Ovary (tissue), 9 donors: ENCODE data around the gene NLGN1. TPM values are rescaled to one million over a fixed set of nuclear protein-coding genes. Genes with fewer than 3 reads are reported as not detected.

Source experiments
- DNase-seq, 5 donors: peaks; one replicate each; pipeline ENCODE4 v3.0.0-alpha.2; 2019 to 2020
- H3K27ac ChIP-seq, 2 donors: fragments of 200-600 bp; one replicate each; pipeline versions ENCODE4 v1.5.1 to v1.8.0; 2019 to 2022
- H3K27me3 ChIP-seq: fragments of 200-600 bp; one replicate; pipeline ENCODE4 v1.8.0; 2022
- H3K36me3 ChIP-seq: fragments of 200-600 bp; sonication (generic); one replicate; pipeline ENCODE4 v1.5.1; 2019
- H3K4me1 ChIP-seq: one replicate; pipeline ENCODE4 v1.8.1; 2013; ENCODE audit warnings: mild to moderate bottlenecking, moderate library complexity; ENCODE audit not compliant: insufficient read depth
- H3K4me3 ChIP-seq: fragments of 200-600 bp; sonication (generic); one replicate; pipeline ENCODE4 v1.5.1; 2017
- H3K9me3 ChIP-seq, 2 donors: fragments of 200-600 bp in 1 of 2; sonication (generic) in 1 of 2; one replicate each; pipeline versions ENCODE4 v1.5.1 to v1.8.1; 2013 to 2019; ENCODE audit warnings: mild to moderate bottlenecking in 1 of 2, moderate library complexity in 1 of 2
- EP300 ChIP-seq: sonication (generic); formaldehyde crosslinking; IDR thresholded peaks from one replicate; pipeline ENCODE4 v1.6.1; 2017; ENCODE audit warnings: antibody characterized with exemption
- POLR2A ChIP-seq: fragments of 450-650 bp; IDR thresholded peaks from one replicate; pipeline ENCODE4 v1.6.1; 2017; ENCODE audit warnings: antibody characterized with exemption, mild to moderate bottlenecking, moderate library complexity
- WGBS, 3 donors: extraction: QIAGEN DNeasy Blood & Tissue Kit in 1 of 3; methylation state at CpG; one replicate each; pipeline versions ENCODE4 v1.1.5 to v1.1.7; 2013 to 2017; 5-methylcytosine and 5-hydroxymethylcytosine counted together
- intact Hi-C, 4 donors: fragments of 100-400 bp; cut with DNase I; formaldehyde crosslinking; loops; one replicate each; pipeline versions ENCODE4 v1.11.0 to v1.15.1; 2022 to 2023
- polyA plus RNA-seq, 2 donors: library from polyadenylated mRNA; stranded (reverse); fragments of 200-250 nt in 1 of 2; fragments of 350-450 nt in 1 of 2; fragmentation: Illumina TruSeq in 1 of 2; extraction: RNeasy Lipid Tissue Mini Kit (QIAGEN cat#74804) in 1 of 2; gene quantifications; one replicate each; pipeline ENCODE4 v1.2.3, GENCODE V29; 2013 to 2014
- total RNA-seq, 7 donors: library from RNA; depleted of rRNA in 2 of 7; stranded (reverse); fragments of >200 nt in 2 of 7; fragmentation: NEBNext Ultra II Directional in 3 of 7; extraction: Animal tissue kit (Norgen Biotek cat#: 25700) in 3 of 7; gene quantifications; one replicate each; pipeline versions ENCODE4 v1.1.0 to v1.2.4, GENCODE V29; 2016 to 2023
- TF ChIP-seq, protein P1 (sequence below), 3 donors: fragments of 450-650 bp in 2 of 3; fragments of 200-600 bp in 1 of 3; IDR thresholded peaks; one replicate each; pipeline versions ENCODE4 v1.5.1 to v1.8.0; 2016 to 2022; ENCODE audit warnings: antibody characterized with exemption in 3 of 3, mild to moderate bottlenecking in 1 of 3
- donor health status: DM: no; HTN: no; CAD: no; lungs with moderate emphysema.
- donor health status: DM: no; HTN: no; CAD: no.
- donor health status: Bipolar disorder and iron deficiency.
- donor health status: DM: yes; HTN: yes; CAD: no.
- donor health status: DM: no; HTN: no; CAD: no.
- donor health status: DM: yes; HTN: yes; CAD: no.

NLGN1 gene
- total and polyA plus RNA-seq, 9 donors: 1.2 to 7.7 (median 4.6) TPM

DNA sequence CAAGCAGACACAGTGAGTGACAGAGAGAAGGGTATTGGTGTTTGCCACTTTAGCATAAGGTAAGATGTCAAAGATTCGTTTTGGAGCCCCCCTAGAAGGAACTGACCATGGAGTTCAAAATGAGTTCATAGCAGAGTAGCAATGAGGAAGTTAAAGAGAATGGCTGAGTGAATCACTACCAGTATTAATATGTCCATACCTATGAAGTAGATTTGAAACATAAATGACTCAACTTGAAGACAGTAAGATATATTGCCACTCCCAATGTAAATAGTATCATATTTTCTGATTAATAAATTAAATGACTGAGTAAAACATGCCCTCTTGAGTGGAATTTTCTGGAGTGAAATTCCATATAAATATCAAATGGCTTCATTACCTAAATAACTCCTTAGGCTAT is 675.1 kb downstream of the NLGN1 start:
- no peak for DNase-seq
- Histone ChIP-seq H3K4me3 (no peak overlapping the region), H3K27ac (no peak overlapping the region), H3K36me3 (no peaks in the 10 kb centered on the region), H3K9me3 (no peaks in the 10 kb centered on the region), H3K4me1 (no peaks in the 10 kb centered on the region), H3K27me3 (no peaks in the 10 kb centered on the region)
- intact Hi-C loops: no loop called here
- TF ChIP-seq, protein P1, sequence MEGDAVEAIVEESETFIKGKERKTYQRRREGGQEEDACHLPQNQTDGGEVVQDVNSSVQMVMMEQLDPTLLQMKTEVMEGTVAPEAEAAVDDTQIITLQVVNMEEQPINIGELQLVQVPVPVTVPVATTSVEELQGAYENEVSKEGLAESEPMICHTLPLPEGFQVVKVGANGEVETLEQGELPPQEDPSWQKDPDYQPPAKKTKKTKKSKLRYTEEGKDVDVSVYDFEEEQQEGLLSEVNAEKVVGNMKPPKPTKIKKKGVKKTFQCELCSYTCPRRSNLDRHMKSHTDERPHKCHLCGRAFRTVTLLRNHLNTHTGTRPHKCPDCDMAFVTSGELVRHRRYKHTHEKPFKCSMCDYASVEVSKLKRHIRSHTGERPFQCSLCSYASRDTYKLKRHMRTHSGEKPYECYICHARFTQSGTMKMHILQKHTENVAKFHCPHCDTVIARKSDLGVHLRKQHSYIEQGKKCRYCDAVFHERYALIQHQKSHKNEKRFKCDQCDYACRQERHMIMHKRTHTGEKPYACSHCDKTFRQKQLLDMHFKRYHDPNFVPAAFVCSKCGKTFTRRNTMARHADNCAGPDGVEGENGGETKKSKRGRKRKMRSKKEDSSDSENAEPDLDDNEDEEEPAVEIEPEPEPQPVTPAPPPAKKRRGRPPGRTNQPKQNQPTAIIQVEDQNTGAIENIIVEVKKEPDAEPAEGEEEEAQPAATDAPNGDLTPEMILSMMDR (IDR thresholded peaks at IDR 0.05): no peak
- TF ChIP-seq EP300 (no peak), POLR2A (no peak)
- WGBS, 3 donors: 56 to 71% (median 62%) methylated on average over 1 of the region's 1 CpG

DNA sequence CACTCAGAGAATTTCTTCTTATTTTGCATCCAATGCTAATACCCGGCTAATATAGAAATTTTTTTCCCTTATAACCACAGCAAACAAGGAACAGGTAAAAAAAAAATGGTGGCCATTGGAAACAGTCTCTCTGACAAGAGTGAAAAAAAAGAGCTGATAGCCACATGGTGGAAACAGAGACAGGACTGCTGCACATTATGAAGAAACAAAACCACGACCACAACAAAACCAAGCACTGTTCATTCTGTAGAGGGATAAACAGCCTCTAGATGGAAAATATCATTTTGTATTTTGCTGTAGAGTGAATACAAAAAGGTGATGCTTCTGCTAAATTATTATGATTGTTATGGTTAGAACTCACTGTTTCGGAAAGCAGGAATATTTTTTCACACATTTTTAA is 686.2 kb downstream of the NLGN1 start:
- H3K4me1 ChIP-seq: no peaks in the 10 kb centered on the region
- no peaks in the 10 kb centered on the region for H3K36me3 ChIP-seq
- intact Hi-C loops: no loop called here
- WGBS, 3 donors: 90 to 96% (median 95%) methylated on average over 3 of the region's 3 CpGs
- no peaks in the 10 kb centered on the region for H3K27me3 ChIP-seq
- no peak overlapping the region for H3K27ac ChIP-seq
- H3K9me3 ChIP-seq: no peaks in the 10 kb centered on the region
- H3K4me3 ChIP-seq: no peak overlapping the region
- TF ChIP-seq, protein P1 (IDR thresholded peaks at IDR 0.05): no peak
- TF ChIP-seq EP300 (no peak), POLR2A (no peak)
- DNase-seq: no peak

DNA sequence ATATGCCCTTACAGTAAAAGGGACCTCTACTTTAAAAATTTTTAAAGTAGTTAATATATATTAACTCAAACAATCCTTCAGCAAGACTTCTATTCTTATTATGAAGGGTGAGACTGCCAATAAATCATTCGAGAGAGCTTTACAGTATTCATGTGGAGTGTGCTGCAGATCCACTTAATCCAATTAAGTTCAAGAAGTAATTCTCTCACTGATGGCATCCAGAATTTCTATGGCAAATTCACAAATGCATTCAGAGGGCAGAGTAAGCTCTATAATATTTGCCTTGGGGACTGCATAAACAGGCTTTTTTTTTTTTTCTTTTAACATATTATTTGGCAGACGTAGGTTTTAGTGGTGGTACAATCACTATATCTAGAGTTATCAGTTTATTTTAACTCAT is 692.0 kb downstream of the NLGN1 start:
- H3K4me3 ChIP-seq: no peak overlapping the region
- H3K4me1 ChIP-seq: no peaks in the 10 kb centered on the region
- intact Hi-C loops: no loop called here
- H3K36me3 ChIP-seq: no peaks in the 10 kb centered on the region
- H3K27ac ChIP-seq: no peak overlapping the region
- DNase-seq: no peak
- 85 to 87% (median 86%) methylated on average over 2 of the region's 2 CpGs for WGBS, 3 donors
- no peaks in the 10 kb centered on the region for H3K9me3 ChIP-seq
- no peaks in the 10 kb centered on the region for H3K27me3 ChIP-seq
- TF ChIP-seq EP300: no peak
- TF ChIP-seq, protein P1 (IDR thresholded peaks at IDR 0.05): no peak
- TF ChIP-seq POLR2A: no peak

DNA sequence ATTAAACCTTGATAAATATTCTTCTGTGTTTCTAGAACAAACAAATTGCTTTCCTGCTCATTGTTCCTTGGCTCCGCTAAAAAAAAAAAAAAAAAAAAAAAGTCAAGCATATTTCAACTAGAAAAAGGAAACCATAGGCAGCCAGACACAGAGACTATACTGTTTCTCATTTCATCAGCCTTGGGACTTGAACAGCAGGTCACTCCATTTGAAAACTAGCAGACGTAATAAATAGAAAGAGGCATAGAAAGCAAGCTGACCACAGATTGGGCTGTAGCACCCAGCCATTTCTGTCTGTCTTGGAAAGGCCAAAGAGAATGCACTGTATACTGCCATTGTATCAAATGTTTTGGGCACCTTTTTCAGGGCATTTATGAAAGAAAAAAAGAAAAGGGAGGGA is 697.1 kb downstream of the NLGN1 start:
- Histone ChIP-seq H3K4me1 (no peaks in the 10 kb centered on the region), H3K9me3 (no peaks in the 10 kb centered on the region), H3K27me3 (no peaks in the 10 kb centered on the region), H3K4me3 (no peak overlapping the region), H3K36me3 (no peaks in the 10 kb centered on the region), H3K27ac (no peak overlapping the region)
- TF ChIP-seq, protein P1 (IDR thresholded peaks at IDR 0.05): no peak
- TF ChIP-seq EP300 (no peak), POLR2A (no peak)
- intact Hi-C loops: no loop called here
- no peak for DNase-seq
- WGBS, 3 donors: 88 to 93% (median 92%) methylated on average over 2 of the region's 2 CpGs

DNA sequence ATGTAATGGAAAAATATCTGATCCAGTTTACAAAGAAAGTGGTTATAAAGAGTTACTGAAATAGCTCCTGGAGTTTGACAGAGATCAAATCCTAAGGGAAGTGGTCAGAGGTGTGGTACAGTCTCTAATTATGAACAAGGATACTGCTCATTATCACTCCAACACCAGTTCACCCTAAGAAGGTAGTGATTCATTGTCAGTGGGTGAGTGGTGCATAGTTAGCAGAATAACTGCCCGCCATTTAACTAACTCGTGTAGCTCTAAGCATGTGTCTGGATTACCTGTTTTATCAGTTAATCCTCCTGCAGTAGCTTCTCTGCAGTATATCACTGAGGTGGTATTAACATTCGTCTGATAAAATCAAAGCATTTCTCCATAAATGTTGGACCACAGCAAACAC is 700.1 kb downstream of the NLGN1 start:
- intact Hi-C loops: no loop called here
- H3K9me3 ChIP-seq: no peaks in the 10 kb centered on the region
- H3K27me3 ChIP-seq: no peaks in the 10 kb centered on the region
- no peak overlapping the region for H3K27ac ChIP-seq
- no peak for TF ChIP-seq POLR2A
- no peak for TF ChIP-seq EP300
- TF ChIP-seq, protein P1 (IDR thresholded peaks at IDR 0.05): no peak
- 87 to 89% (median 89%) methylated on average over 3 of the region's 3 CpGs for WGBS, 3 donors
- H3K4me3 ChIP-seq: no peak overlapping the region
- no peaks in the 10 kb centered on the region for H3K36me3 ChIP-seq
- no peaks in the 10 kb centered on the region for H3K4me1 ChIP-seq
- DNase-seq: no peak
